GM19025 (cell line): ENCODE data around the gene DHRS11.

Source experiments
- ATAC-seq: cut with Tn5 transposase; IDR thresholded peaks from one replicate; pipeline ENCODE4 v1.9.1; 2021; ENCODE audit warnings: mild to moderate bottlenecking, low read depth, moderate library complexity; ENCODE audit not compliant: unreplicated experiment

Gene DHRS11

GRCh38 chr17:36647636-36648035 is 56.0 kb downstream of the DHRS11 start:
- ATAC-seq, result no peak

DNA sequence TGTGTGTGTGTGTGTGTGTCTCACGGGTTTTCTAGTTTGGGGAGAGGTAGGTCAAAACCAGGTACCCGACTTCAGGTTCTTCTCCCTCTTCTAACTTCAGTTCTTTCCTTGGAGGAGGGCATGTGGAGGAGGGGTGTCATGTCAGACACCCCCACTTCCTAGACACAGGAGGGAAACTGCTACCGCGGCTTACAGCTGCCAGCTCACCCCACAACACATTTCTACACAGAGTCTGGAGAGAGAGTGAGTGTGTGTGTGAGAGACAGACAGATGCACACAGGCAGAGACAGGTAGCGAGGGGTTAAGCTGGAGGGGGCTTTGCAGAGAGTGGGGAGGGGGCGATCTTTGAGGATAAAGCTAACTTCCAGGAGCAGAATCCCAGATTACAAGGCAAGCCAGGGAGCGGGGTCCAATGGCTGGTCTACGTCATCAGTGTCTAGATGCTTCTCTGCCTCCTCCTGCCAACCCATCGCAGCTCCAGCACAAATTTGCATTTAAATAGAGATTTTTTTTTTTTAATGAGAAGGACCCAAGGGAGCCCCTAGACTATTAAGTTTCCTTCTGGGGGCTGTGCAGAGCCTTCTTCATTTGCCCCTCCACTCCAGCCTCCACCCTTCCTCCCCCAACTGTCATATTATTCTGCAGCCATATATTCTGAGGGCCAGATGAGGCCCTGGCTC is 58.6 kb downstream of the DHRS11 start:
- no peak for ATAC-seq
